ENCODE measurements around the gene P2RX5.

P2RX5 gene

DNA sequence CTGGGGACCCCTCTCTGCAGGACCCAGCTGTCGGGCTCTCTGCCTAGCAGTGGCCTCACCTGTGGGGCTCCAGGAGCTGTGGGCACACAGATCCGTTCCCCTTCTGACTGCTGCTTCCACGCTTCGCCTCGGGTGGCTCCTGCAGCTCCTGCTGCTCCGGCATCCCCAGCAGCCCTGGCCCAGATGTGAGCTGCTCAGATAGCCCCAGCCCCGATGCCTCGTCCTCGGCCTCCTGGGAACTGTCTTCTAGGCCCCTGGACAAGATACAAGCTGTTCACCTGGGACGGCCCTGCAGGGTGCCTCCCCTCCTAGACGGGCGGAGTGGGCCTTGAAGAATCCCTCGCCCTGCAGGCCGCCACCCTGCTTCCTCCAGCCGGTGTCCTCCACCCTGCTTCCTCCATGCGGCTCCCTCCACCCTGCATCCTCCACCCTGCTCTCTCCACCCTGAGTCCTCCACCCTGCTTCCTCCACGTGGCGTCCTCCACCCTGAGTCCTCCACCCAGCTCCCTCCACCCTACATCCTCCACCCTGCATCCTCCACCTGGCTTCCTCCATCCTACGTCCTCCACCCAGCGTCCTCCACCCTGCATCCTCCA lies 16.3 kb downstream of the P2RX5 start:
- DNase-seq: no peak

DNA sequence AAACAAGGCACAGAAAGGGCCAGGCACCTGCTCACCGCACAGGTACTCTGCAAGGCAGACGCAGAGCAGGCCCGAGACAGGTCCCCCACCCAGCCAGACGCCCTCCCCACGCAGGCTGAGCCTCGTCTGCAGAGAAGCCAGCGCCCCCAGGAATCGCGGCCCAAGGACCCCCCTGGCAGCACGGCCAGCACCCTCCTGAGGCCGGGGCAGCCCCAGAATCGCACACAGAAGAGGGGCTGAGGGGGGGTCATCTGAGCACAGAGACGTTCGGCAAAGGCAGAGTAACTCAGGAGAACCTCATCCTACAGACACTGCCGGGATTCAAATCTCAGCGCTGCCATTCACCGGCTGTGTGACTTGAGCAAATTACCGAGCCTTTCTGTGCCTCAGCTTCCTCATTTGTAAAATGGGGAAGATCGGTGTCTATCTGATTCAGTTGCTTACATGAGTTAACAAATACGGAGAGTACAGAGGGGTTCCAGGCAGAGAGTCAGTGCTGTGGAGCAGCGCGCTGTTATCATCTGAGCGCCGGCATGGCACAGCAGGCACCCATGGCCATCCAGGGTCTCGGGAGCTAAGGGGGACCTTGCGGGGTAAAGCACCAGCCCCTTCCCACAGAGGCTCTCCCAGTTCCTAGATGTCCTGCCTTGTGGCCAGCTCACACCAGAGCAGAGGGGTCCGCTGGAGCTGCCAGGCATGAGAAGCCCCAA lies 17.0 kb downstream of the P2RX5 start:
- no peak for DNase-seq

DNA sequence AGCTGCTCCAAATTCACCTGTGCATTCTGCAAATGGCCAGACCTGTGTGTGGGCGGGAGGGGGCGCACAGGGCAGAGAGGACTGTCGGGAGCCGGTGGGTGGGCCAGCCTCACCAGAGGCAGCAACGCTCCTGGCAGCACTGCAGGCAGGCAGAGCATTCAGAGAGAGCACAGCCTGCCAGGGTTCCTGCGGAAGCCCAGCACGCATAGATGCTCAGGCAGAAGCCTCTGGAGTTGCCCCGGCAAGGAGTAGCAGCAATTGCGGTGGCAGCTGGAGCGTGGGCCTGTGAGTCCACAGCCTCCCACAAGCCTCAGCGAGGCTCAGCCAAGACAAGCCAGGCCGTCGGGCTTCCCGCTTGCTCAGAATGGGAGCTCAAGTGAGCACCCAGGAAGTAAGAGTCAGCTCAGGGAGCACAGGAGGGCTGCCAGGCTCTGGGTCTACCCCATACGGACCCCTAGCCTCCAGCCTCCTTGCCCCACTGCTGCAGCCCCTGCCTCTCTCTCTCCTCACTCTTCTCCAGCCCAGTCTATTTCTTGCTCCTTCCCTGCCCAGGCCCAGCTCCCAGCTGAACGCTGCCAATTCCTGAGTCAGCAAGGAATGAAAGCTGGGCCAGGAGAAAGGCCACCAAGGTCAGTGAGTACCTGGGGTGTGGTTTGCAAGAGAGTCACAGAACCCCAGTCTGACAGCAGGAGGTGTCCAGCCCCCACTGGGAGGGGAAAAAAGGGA lies 17.7 kb downstream of the P2RX5 start:
- no peak for DNase-seq

DNA sequence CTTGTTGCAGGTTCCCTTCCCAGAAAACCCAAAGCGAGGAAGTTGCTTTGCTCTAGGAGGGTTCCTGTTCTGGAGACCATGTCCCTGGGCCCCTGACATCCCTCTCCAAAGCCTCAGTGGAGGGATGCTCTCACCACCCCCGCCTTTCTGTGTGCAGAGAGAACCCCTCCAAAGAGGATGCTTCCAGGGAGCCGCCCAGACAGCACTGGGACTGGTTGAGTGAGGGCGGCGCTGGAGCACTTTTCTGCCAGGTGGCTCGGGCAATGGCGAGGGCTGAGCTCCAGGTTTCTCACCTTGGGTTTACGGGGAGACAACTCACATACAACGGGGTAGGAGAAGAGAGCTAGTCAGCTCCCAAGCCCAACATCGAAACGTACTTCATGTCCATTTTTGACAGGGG lies 20.1 kb downstream of the P2RX5 start:
- DNase-seq: no peak

DNA sequence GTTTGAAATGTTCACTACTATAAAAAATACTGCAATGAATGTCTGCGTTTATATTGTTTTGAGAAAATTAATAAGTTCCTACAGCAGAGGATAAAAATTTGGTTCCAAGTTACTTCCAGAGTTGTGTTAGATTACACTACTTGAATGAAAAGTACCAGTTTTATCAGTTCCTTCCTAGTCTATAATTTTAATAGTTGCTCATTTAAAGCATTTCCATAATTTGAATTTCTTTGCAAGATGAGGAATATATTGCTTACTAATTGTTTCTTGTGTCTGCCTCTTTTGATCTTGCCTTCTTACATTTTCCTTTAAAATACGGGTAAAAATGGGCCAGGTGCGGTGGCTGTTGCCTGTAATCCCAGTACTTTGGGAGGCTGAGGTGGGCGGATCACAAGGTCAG lies 23.4 kb downstream of the P2RX5 start:
- no peak for DNase-seq

DNA sequence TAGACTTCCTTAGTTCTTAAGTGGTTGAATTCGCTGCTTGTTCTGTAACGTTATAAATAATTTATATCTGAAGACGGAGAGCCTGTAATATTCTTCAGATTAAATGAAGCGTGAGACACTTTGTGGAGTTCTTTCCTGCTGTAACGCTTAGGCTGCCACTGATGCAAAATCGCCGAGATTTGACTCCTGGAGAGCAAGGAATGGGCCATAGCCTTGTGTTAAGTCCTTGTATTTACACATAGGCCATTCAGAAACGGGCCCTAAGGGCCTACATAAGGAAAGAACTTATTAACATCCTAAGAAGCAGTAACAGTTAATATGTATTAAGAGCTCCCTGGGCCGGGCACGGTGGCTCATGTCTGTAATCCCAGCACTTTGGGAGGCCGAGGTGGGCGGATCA lies 26.4 kb downstream of the P2RX5 start:
- DNase-seq: no peak

DNA sequence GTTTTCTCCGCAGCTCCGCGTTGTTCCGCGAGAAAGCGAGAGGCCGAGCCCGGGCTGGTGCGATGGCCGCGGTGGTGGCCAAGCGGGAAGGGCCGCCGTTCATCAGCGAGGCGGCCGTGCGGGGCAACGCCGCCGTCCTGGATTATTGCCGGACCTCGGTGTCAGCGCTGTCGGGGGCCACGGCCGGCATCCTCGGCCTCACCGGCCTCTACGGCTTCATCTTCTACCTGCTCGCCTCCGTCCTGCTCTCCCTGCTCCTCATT lies 26.9 kb downstream of the P2RX5 start:
- no peak for DNase-seq

DNA sequence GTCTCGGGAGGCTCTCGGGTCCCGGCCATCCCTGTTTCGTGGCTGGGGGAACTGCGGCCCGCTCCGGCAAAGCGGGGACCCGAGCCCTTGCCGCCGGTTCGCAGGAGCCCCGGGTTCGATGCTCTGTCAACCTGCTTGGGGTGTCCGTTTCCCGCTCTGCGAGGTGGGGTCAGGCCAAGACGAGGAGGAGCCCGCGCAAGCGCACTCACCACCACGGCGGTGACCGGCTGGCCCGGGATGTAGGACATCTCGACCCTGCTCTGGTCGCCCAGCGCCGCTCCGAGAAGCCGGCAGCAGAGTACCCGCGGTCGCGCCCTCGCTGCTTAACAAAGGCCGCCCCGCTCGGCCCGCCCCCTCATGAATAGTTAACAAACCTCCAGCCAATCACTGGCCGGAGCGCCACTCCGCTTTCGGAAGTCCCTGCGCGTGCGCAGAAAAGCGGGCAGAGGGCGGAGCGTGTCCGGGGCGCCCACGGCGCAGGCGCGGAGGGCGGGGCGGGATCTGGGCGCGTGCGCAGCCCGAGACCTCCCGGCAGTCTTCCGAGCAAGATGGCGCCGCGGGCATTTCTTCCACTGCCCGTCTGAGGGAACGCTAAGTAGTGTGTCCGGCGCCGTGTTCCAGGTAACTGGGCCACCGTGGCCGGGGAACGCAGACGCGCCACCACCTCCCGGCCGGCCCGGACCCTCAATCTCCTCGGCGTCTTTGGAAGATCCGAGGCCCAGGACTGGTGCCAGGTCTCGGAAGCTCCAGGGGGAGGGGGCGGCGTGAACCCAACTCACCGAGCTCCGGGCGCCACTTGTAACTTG lies 27.5 kb downstream of the P2RX5 start, which contains the start of the genes EMC6 and TAX1BP3:
Gene EMC6 (plus strand): TSS at position 534 of the 806 bp plus-strand sequence. CDS start 335 bp downstream, outside the sequence.
Gene TAX1BP3 (minus strand): TSS at position 300 of the 806 bp plus-strand sequence. CDS start 52 bp downstream, at position 248.
- DNase-seq: peak; percentile 86

DNA sequence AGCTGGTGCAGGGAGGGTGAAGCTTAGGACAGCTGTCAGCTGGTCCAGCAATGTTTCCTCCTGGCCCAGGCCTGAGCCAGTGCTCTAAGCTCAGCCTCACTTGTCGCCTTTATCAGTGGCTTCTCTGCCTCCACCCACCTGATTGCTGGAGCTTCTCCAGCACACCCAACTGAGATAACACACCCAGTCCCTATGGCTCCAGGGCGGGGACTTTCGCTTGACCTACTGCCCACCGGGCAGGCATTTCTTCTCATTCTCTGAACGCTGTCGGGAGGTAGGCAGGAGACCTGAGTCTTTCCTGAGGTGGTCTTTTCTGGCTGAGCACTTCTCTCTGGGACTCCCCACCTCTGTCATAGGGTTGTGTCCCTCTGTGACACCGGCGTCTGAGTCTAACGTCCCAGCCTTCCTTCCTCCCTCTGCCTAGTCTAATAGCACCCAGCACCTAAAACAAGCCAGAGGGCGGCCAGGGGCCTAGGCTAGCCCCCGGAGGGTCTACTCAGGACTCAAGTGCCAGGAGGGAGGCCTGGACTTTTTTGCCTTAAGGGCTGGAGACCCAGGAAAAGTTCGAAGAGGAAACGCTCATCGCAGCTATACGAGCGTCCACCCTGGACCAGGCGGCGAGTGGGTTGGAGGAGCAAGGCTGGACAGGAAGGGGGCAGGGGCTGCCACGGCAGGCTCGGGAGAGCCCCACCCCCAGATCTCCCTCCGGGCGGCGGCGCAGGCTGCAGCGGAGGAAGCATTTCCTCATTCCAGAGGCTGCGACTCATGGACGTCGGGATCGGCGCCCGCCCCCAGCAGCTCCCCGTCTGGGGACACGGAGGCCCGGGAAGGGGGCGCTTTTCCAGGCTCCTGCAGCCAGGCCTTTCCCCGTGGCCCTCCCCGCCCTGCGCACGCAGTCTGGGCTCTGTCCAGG lies 28.3 kb downstream of the P2RX5 start:
- peak; percentile 39 for DNase-seq

DNA sequence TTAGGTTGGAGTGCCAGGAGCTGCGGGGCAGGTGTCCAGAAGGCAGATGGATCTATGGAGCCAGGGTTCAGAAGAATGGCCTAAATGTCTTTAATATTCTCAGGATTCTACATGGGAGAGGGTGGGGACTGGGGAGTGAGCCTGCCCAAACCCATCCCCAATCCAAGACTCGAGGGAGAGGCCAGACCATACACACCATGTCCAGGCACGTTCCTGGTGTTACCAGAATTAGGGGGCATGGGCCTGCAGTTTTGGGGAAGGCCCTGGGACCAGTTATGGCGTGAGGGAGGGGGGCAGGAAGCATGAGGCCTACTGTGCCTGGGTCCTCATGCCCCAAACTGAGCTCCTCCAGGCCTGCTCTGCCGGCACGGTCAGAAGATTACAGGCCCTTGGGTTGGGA lies 29.4 kb downstream of the P2RX5 start:
- no peak for DNase-seq

DNA sequence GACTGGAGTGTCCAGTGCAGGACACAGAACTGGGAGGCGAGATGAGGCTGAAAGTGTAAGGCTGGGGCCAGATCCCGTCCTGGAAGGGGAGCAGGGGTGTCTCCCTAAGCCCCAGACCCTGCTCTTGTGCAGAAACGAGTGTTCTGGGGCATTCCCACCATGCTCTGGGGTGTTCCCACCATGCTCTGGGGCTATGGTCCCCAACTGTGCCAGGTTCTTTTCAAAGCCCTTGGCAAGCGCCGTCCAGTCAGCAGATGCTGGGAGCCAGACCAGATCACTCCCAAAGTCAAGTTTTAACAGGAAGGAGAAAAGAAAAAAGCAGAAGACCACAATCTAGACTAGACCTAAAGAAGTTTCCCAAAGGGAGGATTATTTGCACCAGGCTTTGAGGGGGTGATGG lies 30.1 kb downstream of the P2RX5 start:
- no peak for DNase-seq

DNA sequence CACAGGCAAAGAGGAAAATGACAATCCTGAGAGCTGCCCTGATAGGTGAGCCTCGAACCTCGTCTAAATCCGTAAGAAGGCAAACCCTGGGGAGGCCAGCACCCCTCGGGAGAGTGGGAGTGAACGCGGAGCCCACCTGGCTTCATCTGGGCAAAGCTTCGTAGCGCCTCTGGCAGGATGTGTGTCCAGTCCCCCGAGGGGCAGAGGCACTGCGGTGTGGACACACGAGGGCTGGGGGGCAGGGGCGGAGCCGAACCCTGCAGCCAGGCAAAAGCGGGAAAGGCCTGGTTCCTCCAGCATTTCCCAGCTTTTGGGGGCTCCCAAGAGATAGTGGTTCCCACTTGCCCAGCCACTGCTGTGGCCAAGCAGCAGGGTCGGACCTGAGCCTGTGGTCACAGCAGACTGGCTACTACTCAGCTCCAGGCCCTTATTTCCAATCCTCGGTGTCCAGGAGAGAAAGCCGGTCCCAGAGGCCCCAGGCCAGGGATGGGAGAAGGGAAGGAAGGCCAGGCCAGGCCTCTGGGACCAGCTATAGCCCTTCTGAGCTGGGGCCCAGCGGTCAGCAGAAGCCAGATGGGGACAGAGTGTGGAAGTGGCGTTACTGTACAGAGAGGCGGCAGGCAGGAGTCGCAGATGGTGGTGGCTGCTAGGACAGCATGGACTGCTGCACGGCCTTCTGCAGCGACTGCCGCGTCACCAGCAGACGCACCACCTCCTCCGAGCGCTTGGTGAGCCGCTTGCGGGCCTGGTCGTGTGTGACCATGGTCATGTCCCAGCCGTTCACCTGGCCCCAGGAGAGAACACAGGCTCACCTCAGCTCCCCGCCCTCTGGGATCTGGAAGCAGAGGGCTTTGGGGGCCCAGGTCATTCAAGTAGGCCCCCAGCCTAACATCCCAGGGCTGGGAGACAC lies 32.6 kb downstream of the P2RX5 start:
- DNase-seq: no peak

DNA sequence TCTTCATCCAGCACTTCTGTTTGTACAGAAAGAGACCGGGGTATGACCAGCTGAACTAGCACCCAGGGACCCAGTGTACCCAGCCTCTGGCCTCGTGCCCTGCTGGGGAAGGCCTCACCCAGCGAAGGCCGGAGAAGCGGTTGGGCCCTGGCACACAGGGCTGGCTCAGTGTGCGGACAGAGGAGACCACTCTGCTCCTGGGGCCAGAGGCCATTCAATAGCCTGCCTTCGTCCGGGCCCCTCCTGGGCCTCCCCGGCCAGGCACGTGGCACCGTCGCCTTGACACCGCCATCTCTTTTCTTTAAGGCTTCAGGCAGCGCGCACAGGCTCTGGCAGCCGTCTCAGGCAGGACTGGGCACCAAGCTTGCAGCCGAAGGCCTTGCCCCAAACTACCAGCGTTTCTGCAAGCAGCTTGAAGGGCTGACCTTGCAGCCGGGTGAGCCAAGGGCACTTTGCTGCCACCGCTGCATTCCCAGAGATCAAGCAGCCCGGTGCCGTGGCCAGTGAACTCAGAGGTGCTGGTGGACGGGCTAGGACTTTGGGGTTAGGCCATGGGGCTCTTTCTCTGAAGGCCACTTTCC lies 35.6 kb downstream of the P2RX5 start:
- no peak for DNase-seq

DNA sequence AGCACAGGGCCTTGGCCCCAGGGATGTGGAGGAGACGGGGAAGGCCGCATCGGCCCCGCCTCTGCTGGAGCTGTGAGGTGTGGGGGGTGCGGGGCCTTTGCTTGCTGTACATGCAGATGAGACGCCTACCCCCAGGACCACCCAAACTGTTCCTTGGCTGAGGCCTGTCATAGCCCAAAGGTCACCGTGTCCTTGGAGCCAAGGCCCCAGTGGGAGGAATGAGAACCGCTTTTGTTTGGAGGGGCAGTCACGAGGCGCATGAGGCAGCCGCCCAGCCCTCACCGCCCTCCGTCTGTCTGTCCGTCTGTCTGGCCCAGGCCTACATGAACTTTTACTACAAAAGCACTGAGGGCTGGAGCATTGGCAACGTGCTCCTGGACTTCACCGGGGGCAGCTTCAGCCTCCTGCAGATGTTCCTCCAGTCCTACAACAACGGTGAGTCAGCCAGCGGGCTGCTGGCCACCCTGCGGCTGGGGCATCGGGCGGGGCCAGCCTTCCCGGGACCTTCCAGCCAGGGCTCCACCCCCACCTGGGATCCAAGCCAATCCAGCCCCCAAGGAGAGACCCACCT lies 36.3 kb downstream of the P2RX5 start:
- DNase-seq: no peak

DNA sequence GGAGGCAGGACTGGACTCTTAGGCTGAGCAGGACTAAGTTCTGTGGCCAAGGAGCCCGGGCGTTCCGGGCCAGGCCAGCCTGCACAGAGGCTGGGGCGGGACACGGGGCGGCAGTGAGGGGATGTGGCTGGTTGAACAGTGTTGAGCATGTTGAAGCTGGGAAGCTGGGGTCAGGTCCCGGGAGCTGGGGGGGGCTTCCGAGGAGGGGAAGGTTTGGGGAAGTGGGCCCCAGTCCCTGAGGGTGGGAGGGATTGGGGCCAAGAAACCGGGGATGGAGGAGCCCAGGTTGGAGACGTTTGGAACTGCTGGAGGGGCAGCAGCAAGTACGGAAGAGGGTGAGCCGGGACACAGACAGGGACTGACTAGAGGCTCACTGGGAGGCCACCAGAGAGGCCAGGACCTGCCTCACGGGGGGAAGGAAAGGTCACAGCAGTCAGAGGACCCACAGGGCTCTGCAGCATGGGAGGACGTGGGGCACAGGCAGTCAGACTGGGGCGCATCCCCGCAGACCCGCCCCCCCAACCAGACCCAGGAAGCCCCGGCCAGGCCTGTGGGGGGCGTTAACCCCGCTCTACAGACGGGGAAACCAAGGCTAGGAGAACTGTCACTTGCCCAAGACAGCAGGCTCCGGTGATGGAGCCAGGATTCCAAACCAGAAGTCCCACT lies 37.0 kb downstream of the P2RX5 start:
- DNase-seq: no peak

DNA sequence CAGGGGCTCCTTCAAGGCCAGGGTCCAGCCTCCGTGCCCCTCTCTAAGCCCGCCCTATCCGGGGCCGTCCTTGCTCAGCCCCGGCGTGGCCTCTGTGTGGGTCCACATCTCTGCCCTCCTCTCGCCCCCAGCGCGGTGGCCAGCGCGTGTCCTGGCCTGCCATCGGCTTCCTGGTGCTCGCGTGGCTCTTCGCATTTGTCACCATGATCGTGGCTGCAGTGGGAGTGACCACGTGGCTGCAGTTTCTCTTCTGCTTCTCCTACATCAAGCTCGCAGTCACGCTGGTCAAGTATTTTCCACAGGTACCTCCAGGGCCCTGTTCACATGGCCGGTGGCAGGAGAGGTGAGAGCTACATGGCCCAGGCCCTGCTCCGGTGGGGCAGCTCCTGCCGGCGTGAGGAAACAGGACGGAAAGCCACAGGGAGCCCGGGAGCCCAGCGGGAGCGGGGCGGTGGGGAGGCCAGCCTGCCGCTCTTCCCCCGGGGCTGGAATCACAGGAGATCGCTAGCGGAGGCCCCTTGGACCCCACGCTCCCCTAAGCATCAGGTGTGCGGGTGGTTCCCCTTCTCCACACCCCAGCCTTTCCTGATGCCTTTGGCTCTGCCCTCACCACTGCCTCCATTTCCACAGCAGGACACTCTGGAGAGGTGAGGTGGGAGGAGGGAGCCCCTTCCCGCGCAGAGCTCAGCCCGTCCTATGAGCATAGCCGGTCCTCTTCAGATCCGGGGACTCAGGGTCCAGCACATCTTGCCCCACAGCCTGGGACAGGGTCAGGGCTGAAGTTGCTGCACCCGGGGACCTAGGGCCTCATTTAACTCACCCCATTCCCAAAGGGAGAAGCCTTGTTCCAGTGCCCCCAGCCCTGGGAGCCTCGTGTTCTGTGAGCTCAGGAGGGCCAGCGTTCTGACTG lies 37.8 kb downstream of the P2RX5 start:
- no peak for DNase-seq

DNA sequence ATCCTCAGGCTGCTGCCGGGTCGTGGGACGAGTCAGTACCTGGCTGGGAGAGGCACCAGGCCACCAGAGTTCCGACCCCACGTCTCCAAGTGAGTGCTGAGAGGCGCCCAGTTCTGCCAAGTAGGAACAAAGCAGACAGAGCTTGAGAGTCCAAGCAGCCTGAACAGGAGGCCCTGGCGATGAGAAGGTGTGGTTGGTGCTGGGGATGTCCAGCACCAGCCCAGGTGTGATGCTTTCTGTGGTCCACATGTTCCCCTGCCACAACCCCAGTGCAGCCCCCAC lies 38.4 kb downstream of the P2RX5 start:
- no peak for DNase-seq

DNA sequence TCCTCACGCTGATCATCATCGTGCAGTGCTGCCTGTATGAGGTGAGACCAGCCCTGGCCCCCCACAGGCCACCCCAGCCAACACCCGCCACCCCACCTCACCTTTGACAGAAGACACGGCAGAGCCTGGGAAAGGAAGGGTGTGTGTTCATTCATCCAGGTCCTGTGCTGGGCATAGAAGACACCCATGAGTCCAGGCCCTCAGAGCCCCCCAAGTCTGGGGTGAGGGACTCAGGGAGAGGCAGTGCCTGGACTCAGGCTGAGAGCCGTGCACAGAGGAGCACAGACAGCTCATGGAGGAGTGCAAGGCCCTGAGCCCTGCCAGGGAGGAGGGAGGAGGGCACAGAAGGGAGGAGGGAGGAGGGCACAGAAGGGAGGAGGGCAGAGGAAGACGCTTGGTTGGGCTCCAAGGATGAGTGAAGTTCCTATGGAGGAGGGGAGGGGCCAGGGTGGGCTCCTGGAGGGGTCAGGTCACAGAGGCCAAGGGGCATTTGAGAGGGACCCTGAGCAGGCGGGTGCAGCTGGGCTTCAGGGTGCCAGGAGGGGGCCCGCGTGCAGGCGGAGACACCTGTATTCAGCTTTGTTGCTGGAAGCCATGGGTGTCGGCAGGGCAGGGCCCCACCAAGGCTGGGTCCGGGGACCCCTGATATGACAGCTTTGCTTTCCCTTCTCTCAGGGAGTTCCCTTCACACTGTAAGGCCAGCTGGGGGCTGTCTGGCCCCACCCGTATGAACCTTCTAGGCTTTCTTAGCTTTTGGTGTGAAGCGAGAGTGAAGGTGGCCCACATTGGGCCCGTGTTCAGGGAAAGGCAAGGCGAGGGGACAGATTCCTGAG lies 39.0 kb downstream of the P2RX5 start:
- DNase-seq: no peak

Measured in NCI-H2029 (cell line).